Tibial nerve (tissue), 3 donors: Measurements from ENCODE around the gene OPHN1.

Experiments
- CTCF ChIP-seq, 5 experiments: fragments of 200-600 bp in 3 of 5; fragments of 450-650 bp in 2 of 5; sonication (generic) in 3 of 5; IDR thresholded peaks; one replicate each; pipeline ENCODE4 v1.5.1; 2016 to 2019; ENCODE audit warnings: antibody characterized with exemption in 5 of 5, mild to moderate bottlenecking in 3 of 5, moderate library complexity in 2 of 5
- POLR2A ChIP-seq, 2 donors: fragments of 450-650 bp; IDR thresholded peaks; one replicate each; pipeline ENCODE4 v1.6.1; 2017; ENCODE audit warnings: antibody characterized with exemption in 2 of 2, mild to moderate bottlenecking in 2 of 2, moderate library complexity in 2 of 2

- TF ChIP-seq CTCF (IDR thresholded peaks at IDR 0.05) (no peak), POLR2A (IDR thresholded peaks at IDR 0.05) (no peak)
These were observed 145.9 kb downstream of the OPHN1 start for GRCh38 chrX:68287419-68287818.
